ENCODE data around the gene TBC1D10B. TPM values are rescaled to one million over a fixed set of nuclear protein-coding genes. Genes with fewer than 3 reads are reported as not detected.
A peak's percentile ranks its signal among the peaks of the same experiment; 100 is the strongest.

Gene TBC1D10B
- total RNA-seq, 1 donor from 2014 or later: 45.6 TPM

- peaks cover 6% of the 10 kb centered on the region for H3K36me3 Mint-ChIP-seq (ENCODE audit: low read depth)
- H3K4me1 Mint-ChIP-seq: peaks cover 22% of the 10 kb centered on the region
- no peak for DNase-seq (ENCODE audit: low read depth, low spot score)
- peak overlapping the region; percentile 100 for H3K27ac Mint-ChIP-seq (ENCODE audit: unreplicated experiment)
- H3K27me3 Mint-ChIP-seq (ENCODE audit: low read depth): no peaks in the 10 kb centered on the region
- H3K4me3 Mint-ChIP-seq: peak overlapping the region; percentile 98
- no peak for TF ChIP-seq CTCF (conservative IDR thresholded peaks at IDR 0.05)
- no peaks in the 10 kb centered on the region for H3K9me3 Mint-ChIP-seq
Measured at GRCh38 chr16:30354423-30355143, 15.7 kb downstream of the TBC1D10B start.

GRCh38 chr16:30353438-30354129 is 16.7 kb downstream of the TBC1D10B start:
- Mint-ChIP-seq H3K27ac (ENCODE audit: unreplicated experiment) (no peak overlapping the region), H3K27me3 (ENCODE audit: low read depth) (no peaks in the 10 kb centered on the region), H3K9me3 (no peaks in the 10 kb centered on the region), H3K36me3 (ENCODE audit: low read depth) (peaks cover 6% of the 10 kb centered on the region), H3K4me1 (peaks cover 22% of the 10 kb centered on the region), H3K4me3 (peak overlapping the region; percentile 98)
- no peak for TF ChIP-seq CTCF (conservative IDR thresholded peaks at IDR 0.05)
- no peak for DNase-seq (ENCODE audit: low read depth, low spot score)

- DNase-seq (ENCODE audit: low read depth, low spot score): no peak
- H3K9me3 Mint-ChIP-seq: no peaks in the 10 kb centered on the region
- H3K4me3 Mint-ChIP-seq: peak overlapping the region; percentile 85
- H3K36me3 Mint-ChIP-seq (ENCODE audit: low read depth): peaks cover 6% of the 10 kb centered on the region
- H3K4me1 Mint-ChIP-seq: peaks cover 22% of the 10 kb centered on the region
- TF ChIP-seq CTCF (conservative IDR thresholded peaks at IDR 0.05): peak; percentile 46
- no peaks in the 10 kb centered on the region for H3K27me3 Mint-ChIP-seq (ENCODE audit: low read depth)
- H3K27ac Mint-ChIP-seq (ENCODE audit: unreplicated experiment): peak overlapping the region; percentile 50
Measured at GRCh38 chr16:30352488-30353401, 17.5 kb downstream of the TBC1D10B start.

GRCh38 chr16:30351586-30352419 is 18.5 kb downstream of the TBC1D10B start:
- peaks cover 22% of the 10 kb centered on the region for H3K4me1 Mint-ChIP-seq
- no peak overlapping the region for H3K27ac Mint-ChIP-seq (ENCODE audit: unreplicated experiment)
- no peaks in the 10 kb centered on the region for H3K9me3 Mint-ChIP-seq
- peak overlapping the region; percentile 85 for H3K4me3 Mint-ChIP-seq
- peaks cover 3% of the 10 kb centered on the region for H3K36me3 Mint-ChIP-seq (ENCODE audit: low read depth)
- no peak for TF ChIP-seq CTCF (conservative IDR thresholded peaks at IDR 0.05)
- DNase-seq (ENCODE audit: low read depth, low spot score): no peak
- no peaks in the 10 kb centered on the region for H3K27me3 Mint-ChIP-seq (ENCODE audit: low read depth)

All from neural crest cell (in vitro differentiated cells).